ENCODE results near the gene FAM193A. TPM values are rescaled to one million over a fixed set of nuclear protein-coding genes. Genes with fewer than 3 reads are reported as not detected.

Gene FAM193A
- polyA plus RNA-seq, 1 of the 3 experiments (the other 2 are of a cell fraction) = 9.2 TPM

DNA sequence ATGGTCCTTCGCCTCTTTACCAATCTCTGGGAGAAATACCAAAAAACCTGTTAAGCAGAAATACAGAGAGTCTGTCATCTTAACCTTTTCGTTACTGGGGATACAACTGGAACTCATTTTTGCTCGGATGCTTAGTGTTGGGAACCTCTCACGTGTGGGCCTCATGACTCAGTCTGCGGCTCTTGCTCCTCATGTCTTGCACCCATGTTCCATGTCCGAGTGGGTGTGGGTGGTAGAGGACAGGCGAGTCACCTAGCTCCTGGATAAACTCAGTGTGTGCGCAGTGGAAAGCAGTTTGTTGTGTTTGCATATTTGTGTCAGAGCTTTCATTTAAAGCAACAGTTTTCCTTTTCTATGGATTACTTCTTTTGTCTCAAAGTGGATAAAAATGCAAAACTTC is 149.1 kb downstream of the FAM193A start:
- Histone ChIP-seq H3K9ac (no peak overlapping the region), H3K4me3 (ENCODE audit: low read depth in 2 of 2, low read length in 1 of 2) (no peak overlapping the region), H3K27me3 (ENCODE audit: insufficient read depth) (no peaks in the 10 kb centered on the region), H4K20me1 (ENCODE audit: insufficient read depth) (no peaks in the 10 kb centered on the region), H3K4me2 (no peak overlapping the region), H3K27ac (ENCODE audit: low read depth in 2 of 2, low read length in 1 of 2) (no peak overlapping the region), H2AFZ (ENCODE audit: low read depth) (no peak overlapping the region), H3K9me3 (no peaks in the 10 kb centered on the region), H3K9me2 (no peaks in the 10 kb centered on the region), H3K4me1 (ENCODE audit: control insufficient read depth in 1 of 2, insufficient read depth in 2 of 2, low read depth in 1 of 2, low read length in 1 of 2) (no peaks in the 10 kb centered on the region; a peak in 1 of 4 replicates), H3K79me2 (ENCODE audit: insufficient read depth) (peaks cover 25% of the 10 kb centered on the region), H3K36me3 (replicated peaks in 1 of 2; ENCODE audit: control insufficient read depth in 1 of 2, insufficient read depth in 2 of 2, low read length in 1 of 2) (peaks cover 49 to 53% of the 10 kb centered on the region in 2 experiments), H3F3A (replicated peaks; ENCODE audit: insufficient read depth) (no peaks in the 10 kb centered on the region)
- POLR2A ChIA-PET = no interaction called here
- TF ChIP-seq NFIC (IDR thresholded peaks at IDR 0.05; ENCODE audit: borderline replicate concordance) (no peak), ELF1 (IDR thresholded peaks at IDR 0.05) (no peak), FOXM1 (IDR thresholded peaks at IDR 0.05; ENCODE audit: low read depth) (no peak), GATA2 (CRISPR knock-in tag; IDR thresholded peaks at IDR 0.05) (no peak), RXRA (IDR thresholded peaks at IDR 0.05; ENCODE audit: borderline replicate concordance, low read depth) (no peak), MEF2A (IDR thresholded peaks at IDR 0.05; ENCODE audit: borderline replicate concordance, low read depth) (no peak), JUND (IDR thresholded peaks at IDR 0.05) (no peak), TEAD4 (IDR thresholded peaks at IDR 0.05; ENCODE audit: borderline replicate concordance, insufficient read depth) (no peak), FOXJ3 (CRISPR knock-in tag; IDR thresholded peaks at IDR 0.05) (no peak), MXI1 (IDR thresholded peaks at IDR 0.05; ENCODE audit: low read depth, low read length) (no peak), NRF1 (IDR thresholded peaks at IDR 0.05; ENCODE audit: low read depth, low read length) (no peak), TAF1 (IDR thresholded peaks at IDR 0.05; ENCODE audit: borderline replicate concordance, low read depth, low read length) (no peak), GABPA (IDR thresholded peaks at IDR 0.05; ENCODE audit: low read depth) (no peak)
- TF ChIP-seq, protein P1, sequence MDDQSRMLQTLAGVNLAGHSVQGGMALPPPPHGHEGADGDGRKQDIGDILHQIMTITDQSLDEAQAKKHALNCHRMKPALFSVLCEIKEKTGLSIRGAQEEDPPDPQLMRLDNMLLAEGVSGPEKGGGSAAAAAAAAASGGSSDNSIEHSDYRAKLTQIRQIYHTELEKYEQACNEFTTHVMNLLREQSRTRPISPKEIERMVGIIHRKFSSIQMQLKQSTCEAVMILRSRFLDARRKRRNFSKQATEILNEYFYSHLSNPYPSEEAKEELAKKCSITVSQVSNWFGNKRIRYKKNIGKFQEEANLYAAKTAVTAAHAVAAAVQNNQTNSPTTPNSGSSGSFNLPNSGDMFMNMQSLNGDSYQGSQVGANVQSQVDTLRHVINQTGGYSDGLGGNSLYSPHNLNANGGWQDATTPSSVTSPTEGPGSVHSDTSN (IDR thresholded peaks at IDR 0.05) = no peak
- TF ChIP-seq, protein P2, sequence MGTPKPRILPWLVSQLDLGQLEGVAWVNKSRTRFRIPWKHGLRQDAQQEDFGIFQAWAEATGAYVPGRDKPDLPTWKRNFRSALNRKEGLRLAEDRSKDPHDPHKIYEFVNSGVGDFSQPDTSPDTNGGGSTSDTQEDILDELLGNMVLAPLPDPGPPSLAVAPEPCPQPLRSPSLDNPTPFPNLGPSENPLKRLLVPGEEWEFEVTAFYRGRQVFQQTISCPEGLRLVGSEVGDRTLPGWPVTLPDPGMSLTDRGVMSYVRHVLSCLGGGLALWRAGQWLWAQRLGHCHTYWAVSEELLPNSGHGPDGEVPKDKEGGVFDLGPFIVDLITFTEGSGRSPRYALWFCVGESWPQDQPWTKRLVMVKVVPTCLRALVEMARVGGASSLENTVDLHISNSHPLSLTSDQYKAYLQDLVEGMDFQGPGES (IDR thresholded peaks at IDR 0.05; ENCODE audit: low read depth, low read length) = no peak
- CTCF ChIA-PET = interaction anchor here (0.6 kb wide), 1 partner anchor 178 kb away, joined by 3 read pairs; no protein-coding TSS in a partner anchor
- 94% methylated on average over 8 of the region's 8 CpGs for WGBS (ENCODE audit: low lambda C conversion rate)
- DNase-seq = no peak

DNA sequence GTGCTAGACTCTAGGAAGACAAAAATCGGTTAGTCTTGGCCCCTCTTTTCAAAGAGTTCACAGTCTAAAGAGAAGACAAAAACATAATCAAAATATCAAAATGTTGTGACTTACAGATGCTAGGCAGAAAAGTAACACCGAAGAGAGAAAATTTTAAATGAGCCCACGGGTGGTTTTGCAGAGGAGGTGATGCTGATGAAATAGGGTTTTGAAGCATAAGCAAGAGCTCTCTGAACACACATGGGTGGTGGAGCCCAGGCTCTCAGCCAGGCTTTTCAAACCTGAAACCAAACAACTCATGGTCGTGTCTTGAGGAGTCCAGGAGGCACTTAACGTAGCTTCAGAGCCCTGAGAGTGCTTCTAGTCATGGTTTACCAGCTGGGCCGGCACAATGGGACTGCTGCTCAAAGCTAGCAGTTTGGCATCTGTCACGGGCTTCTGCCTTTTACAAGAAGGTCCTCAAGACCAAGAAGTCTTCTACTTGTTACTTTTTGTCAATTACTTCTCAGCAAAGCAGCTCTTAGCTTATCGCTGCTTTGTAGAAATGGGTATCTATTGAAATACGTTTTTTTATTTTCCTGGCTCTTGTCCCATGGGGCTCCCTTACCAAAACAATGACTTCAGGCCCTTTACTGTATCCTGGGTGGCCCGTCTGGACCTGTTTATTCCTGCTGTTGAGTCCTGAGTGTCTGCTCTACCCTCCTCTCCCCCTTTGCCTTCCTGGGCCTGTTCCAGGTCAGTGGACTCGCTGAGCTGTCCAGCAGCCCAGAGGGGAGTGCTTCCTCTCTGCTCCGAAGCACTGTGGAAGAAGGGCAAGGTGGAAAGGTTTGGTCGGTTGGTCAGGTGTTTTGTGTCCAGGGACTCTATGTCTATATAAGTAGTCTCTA is 150.2 kb downstream of the FAM193A start:
- DNase-seq = no peak
- 95% methylated on average over 11 of the region's 13 CpGs for WGBS (ENCODE audit: low lambda C conversion rate)
- Histone ChIP-seq H3F3A (replicated peaks; ENCODE audit: insufficient read depth) (no peaks in the 10 kb centered on the region), H3K9me2 (no peaks in the 10 kb centered on the region), H3K4me2 (no peak overlapping the region), H3K27me3 (ENCODE audit: insufficient read depth) (no peaks in the 10 kb centered on the region), H3K4me1 (ENCODE audit: control insufficient read depth in 1 of 2, insufficient read depth in 2 of 2, low read depth in 1 of 2, low read length in 1 of 2) (no peaks in the 10 kb centered on the region; a peak in 1 of 4 replicates), H3K79me2 (ENCODE audit: insufficient read depth) (peaks cover 14% of the 10 kb centered on the region; the same call in 1 of the 2 replicates), H3K4me3 (ENCODE audit: low read depth in 2 of 2, low read length in 1 of 2) (no peak overlapping the region), H3K9ac (no peak overlapping the region), H4K20me1 (ENCODE audit: insufficient read depth) (no peaks in the 10 kb centered on the region), H3K9me3 (no peaks in the 10 kb centered on the region), H3K36me3 (replicated peaks in 1 of 2; ENCODE audit: control insufficient read depth in 1 of 2, insufficient read depth in 2 of 2, low read length in 1 of 2) (peaks cover 52 to 58% of the 10 kb centered on the region in 2 experiments), H3K27ac (ENCODE audit: low read depth in 2 of 2, low read length in 1 of 2) (no peak overlapping the region), H2AFZ (ENCODE audit: low read depth) (no peak overlapping the region)
- TF ChIP-seq EZH2phosphoT487 (IDR thresholded peaks at IDR 0.05; ENCODE audit: borderline replicate concordance, low read depth) = no peak
- TF ChIP-seq TEAD4 (IDR thresholded peaks at IDR 0.05; ENCODE audit: borderline replicate concordance, insufficient read depth) = no peak
- no peak for TF ChIP-seq YY1 (IDR thresholded peaks at IDR 0.05; ENCODE audit: low read depth)
- TF ChIP-seq FOXJ3 (CRISPR knock-in tag; IDR thresholded peaks at IDR 0.05) = no peak
- TF ChIP-seq, protein P1 (IDR thresholded peaks at IDR 0.05) = no peak
- no peak for TF ChIP-seq RCOR1 (IDR thresholded peaks at IDR 0.05; ENCODE audit: low read length)
- POLR2A ChIA-PET = interaction anchor here (0.6 kb wide), 1 partner anchor 14 kb away, joined by 3 read pairs; no protein-coding TSS in a partner anchor
- CTCF ChIA-PET = no interaction called here

Measured in SK-N-SH (cell line).